Anterior cingulate cortex (tissue), 58 donors: ENCODE measurements around the gene LYST.
"Not testable (repeated sequence)": the region's sequence is repeated elsewhere in the genome, so short reads cannot be mapped to it uniquely, and the experiment has no call there.

Source experiments
- DNase-seq, 58 donors: peaks; one replicate each; lab custom pipeline; 2025; lab: John Stamatoyannopoulos, UW

LYST gene

DNA sequence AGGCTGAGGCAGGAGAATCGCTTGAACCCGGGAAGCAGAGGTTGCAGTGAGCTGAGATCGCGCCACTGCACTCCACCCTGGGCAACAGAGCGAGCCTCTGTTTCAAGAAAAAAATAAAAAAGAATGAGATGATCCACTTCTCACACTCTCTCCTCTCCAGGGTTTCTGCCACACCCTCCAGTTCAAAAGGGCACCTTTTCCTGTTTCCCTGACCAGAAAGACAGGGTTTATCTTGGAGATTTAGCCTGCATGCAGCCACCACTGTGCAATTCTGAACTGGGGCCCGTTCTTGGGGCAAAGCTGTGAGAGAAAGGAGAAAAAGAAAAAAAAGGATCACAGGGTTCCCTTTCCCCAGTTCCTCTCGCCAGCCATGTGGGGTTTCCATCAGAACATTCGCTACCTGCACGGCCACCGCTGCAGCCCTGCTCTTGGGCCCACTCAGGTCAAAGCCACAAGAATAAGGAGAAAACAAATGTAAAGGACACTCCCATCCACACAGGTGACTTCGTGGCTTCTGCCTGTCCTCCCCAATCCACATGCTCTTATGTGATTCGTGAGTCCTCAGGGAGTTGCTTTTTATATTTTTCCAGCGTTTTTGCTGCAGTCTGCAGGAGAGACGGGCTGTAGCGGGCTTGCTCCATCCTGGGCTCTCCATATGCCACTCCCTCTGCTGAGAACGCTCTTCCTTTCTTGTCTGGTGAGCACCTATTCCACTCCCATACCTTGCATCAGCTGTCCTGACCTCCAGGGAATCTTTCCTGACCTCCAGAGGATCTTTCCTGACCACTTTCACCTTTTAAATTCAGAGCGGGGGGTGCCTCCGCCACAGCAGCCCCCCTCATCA is 243.5 kb downstream of the LYST start:
- no peak for DNase-seq

DNA sequence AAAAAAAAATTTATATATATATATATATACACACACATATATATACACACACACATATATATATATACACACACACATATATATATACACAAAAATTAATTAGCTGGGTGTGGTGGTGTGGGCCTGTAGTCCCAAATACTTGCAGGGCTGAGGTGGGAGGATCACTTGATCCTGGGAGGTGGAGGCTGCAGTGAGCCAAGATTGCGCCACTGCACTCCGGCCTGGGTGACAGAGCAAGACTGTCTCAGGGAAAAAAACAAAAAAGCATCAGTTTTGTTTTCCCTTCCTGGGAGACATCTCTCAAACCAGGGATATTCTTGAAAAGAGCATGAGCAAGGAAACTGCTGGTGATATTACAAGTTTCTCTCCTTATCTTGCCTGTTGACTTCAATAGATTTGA is 247.6 kb downstream of the LYST start:
- not testable (repeated sequence) for DNase-seq

DNA sequence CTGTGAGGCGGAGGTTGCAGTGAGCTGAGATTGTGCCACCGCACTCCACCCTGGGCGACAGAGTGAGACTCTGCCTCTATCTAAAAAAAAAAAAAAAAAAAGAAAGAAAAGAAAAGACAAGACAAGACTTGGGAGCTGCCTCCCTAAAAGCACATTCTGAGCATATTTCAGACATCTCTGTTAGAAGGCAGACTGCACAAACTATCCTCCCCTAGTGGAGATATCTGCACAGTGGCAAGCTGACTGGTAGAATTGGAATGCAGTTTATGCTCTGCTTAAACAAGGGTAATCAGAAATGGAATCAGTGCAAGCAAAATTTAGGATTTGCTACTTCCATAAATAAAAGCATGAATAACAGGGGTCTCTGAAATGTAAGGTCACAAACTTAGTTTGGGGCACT is 248.9 kb downstream of the LYST start:
- DNase-seq, result no peak

DNA sequence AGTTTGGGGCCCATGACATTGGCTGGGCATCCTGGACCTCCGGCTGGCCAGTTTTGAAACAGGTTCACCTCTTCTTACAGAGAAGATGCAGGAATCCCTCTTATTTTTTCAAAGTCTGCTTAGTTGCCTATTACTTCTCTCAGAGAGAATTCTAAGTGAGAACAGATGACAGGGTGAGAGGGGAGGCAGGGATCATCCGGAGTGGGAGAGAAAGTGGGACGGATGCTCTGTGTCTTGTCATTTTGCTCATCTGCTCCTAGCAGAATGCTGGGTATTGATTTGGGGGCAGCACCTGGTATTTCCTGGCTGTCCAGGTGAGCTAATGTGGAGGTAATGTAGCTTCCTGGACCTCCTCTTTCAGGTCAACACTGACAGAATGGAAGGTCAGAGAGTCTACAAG is 249.6 kb downstream of the LYST start:
- no peak for DNase-seq

DNA sequence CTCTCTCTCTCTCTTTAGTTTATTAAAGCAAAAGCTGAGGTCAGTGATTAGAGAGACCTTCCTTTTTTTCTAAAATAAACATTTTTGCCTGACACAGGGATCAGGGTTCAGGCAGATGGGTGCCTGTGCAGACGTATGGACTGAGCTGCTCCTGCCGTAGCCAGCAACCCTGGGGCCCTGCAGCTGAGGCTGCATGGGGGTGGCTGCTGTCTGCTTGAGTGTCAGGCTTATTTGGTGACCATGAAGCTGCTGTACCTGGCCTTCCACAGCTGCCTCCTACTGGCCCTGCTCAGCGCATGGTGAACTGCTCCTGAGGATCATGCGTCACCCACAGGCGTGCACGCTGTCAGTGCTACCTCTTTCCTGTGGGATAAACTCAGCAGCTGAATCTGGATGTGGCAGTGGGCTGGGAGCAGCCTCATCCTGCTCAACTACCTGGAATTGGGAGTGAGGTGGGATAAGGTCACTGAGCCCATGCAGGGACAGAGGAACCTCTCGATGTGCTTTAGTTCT is 252.2 kb downstream of the LYST start:
- no peak for DNase-seq

DNA sequence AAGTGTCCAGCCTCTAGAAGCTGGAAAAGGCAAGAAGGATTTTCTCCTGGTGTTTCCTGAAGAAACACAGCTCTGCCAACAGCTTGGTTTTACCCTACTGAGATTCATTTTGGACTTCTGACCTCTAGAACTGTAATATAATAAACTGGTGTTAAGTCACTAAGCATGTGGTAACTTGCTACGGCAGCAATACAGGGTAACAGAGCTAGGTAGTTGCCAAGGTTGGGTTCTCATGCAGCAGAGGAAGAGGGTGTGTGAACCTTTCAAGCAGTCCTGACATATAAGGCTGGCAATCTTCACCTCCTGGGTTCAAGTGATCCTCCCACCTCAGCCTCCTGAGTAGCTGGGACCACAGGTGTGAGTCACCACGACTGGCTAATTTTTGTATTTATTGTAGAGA is 253.1 kb downstream of the LYST start:
- no peak for DNase-seq

DNA sequence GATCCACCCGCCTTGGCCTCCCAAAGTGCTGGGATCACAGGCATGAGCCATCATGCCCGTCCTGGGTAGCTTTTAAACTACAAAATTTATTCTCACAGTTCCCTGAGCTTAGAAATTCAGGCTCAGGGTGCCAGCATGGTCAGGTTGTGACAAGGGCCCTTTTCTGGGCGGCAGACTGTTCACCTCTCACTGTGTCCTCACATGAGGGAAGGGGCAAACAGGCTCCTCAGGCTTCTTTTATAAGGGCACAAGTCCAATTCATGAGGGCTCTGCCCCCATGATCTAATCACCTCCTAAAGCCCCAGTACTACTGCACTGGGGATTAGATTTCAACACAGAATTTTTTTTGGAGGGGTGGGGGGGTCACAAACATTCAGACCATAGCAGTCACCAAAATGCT is 253.9 kb downstream of the LYST start:
- no peak for DNase-seq
